ENCODE data around the gene AUTS2.

DNA sequence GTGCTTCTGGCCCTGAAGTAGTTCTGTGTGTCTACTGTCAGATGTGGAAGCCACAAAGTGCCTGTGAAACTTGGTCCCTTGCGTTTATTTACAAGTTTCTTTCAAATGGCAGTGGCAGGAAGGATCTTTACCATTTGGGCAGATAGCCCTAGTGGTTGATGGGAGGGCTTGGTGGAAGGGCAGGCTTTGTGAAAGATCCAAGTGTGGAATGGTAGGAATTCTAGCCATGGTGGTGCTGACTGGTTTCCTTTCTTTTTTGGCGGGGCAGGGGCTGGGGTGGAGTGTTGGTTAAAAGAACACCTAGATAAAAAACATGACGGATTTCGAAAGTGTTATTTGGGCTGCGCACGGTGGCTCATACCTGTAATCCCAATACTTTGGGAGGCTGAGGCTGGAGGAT, 27.0 kb downstream of the AUTS2 start:
- TF ChIP-seq, protein P1, sequence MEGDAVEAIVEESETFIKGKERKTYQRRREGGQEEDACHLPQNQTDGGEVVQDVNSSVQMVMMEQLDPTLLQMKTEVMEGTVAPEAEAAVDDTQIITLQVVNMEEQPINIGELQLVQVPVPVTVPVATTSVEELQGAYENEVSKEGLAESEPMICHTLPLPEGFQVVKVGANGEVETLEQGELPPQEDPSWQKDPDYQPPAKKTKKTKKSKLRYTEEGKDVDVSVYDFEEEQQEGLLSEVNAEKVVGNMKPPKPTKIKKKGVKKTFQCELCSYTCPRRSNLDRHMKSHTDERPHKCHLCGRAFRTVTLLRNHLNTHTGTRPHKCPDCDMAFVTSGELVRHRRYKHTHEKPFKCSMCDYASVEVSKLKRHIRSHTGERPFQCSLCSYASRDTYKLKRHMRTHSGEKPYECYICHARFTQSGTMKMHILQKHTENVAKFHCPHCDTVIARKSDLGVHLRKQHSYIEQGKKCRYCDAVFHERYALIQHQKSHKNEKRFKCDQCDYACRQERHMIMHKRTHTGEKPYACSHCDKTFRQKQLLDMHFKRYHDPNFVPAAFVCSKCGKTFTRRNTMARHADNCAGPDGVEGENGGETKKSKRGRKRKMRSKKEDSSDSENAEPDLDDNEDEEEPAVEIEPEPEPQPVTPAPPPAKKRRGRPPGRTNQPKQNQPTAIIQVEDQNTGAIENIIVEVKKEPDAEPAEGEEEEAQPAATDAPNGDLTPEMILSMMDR (IDR thresholded peaks at IDR 0.05 in 8 of 11, conservative IDR thresholded peaks at IDR 0.05 in 3 of 11), result no peak
- TF ChIP-seq POLR2A (IDR thresholded peaks at IDR 0.05) (no peak), POLR2AphosphoS5 (IDR thresholded peaks at IDR 0.05) (no peak)

Measured in spleen (tissue), 7 donors.